ENCODE data around the gene SLC17A1.

The SLC17A1 gene

DNA sequence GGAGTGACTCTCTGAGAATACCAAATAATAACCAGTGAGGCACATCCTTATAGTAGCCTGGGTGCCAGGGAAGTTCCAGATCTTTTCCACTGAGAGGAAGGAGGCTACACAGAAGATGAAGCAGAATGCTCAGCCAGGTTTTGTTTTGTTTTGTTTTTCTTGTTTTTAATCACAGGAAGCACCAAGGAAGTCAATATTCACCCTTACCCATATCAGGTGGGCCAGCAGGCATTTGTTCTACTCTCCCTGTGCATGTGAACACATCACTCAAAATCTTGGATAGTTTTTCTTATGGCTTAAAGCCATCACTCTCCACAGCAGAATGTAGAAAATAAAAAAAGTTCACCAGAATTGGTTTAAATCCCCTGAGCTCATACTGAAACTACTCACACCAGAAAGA, 10.5 kb downstream of the SLC17A1 start:
- H3K27me3 ChIP-seq (ENCODE audit: control insufficient read depth, insufficient read depth, low read length) = no peaks in the 10 kb centered on the region
- no peak overlapping the region for H3K9ac ChIP-seq (ENCODE audit: low read length)
- no peaks in the 10 kb centered on the region for H3K4me1 ChIP-seq (ENCODE audit: control insufficient read depth, insufficient read depth, low read length)
- no peak overlapping the region for H3K4me3 ChIP-seq (ENCODE audit: low read length)
- no peaks in the 10 kb centered on the region for H3K36me3 ChIP-seq (ENCODE audit: control insufficient read depth, insufficient read depth, low read length)
- no peaks in the 10 kb centered on the region for H3K9me3 ChIP-seq (ENCODE audit: control insufficient read depth, low read length)

DNA sequence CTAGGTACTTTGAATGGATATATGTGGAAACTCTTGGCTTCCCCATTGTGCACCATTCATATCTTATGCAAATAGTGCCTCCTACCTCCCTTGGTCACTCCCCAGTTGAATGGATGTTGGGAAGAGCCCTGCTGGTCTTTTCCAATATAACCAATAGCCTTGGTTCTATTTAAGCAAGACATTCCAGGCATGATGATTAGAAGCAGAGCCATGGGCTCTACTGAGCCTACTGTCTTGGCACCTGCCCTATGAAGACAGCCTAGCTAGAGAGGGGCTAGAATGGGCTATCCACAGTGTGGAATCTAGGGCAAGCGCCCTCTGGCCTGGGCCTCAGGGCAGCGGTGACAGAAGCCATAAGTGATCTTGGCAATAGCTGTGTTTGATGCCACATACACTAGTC, 15.6 kb downstream of the SLC17A1 start:
- Histone ChIP-seq H3K9ac (ENCODE audit: low read length) (no peak overlapping the region), H3K27me3 (ENCODE audit: control insufficient read depth, insufficient read depth, low read length) (no peaks in the 10 kb centered on the region), H3K9me3 (ENCODE audit: control insufficient read depth, low read length) (no peaks in the 10 kb centered on the region), H3K4me3 (ENCODE audit: low read length) (no peak overlapping the region), H3K36me3 (ENCODE audit: control insufficient read depth, insufficient read depth, low read length) (no peaks in the 10 kb centered on the region), H3K4me1 (ENCODE audit: control insufficient read depth, insufficient read depth, low read length) (no peaks in the 10 kb centered on the region)

- H3K9me3 ChIP-seq (ENCODE audit: control insufficient read depth, low read length) = no peaks in the 10 kb centered on the region
- no peak overlapping the region for H3K4me3 ChIP-seq (ENCODE audit: low read length)
These were observed 16.7 kb downstream of the SLC17A1 start for GRCh38 chr6:25815194-25815593.

GRCh38 chr6:25804804-25805203, 27.0 kb downstream of the SLC17A1 start:
- H3K9me3 ChIP-seq (ENCODE audit: control insufficient read depth, low read length) = no peaks in the 10 kb centered on the region
- H3K27me3 ChIP-seq (ENCODE audit: control insufficient read depth, insufficient read depth, low read length) = no peaks in the 10 kb centered on the region
- no peak overlapping the region for H3K9ac ChIP-seq (ENCODE audit: low read length)
- H3K36me3 ChIP-seq (ENCODE audit: control insufficient read depth, insufficient read depth, low read length) = no peaks in the 10 kb centered on the region
- no peak overlapping the region for H3K4me3 ChIP-seq (ENCODE audit: low read length)
- no peaks in the 10 kb centered on the region for H3K4me1 ChIP-seq (ENCODE audit: control insufficient read depth, insufficient read depth, low read length)

More at GRCh38 chr6:25815194-25815593, 16.7 kb downstream of the SLC17A1 start:
- H3K4me1 ChIP-seq (ENCODE audit: control insufficient read depth, insufficient read depth, low read length) = no peaks in the 10 kb centered on the region
- H3K27me3 ChIP-seq (ENCODE audit: control insufficient read depth, insufficient read depth, low read length) = no peaks in the 10 kb centered on the region
- no peaks in the 10 kb centered on the region for H3K36me3 ChIP-seq (ENCODE audit: control insufficient read depth, insufficient read depth, low read length)
- H3K9ac ChIP-seq (ENCODE audit: low read length) = no peak overlapping the region

GRCh38 chr6:25801436-25801835, 30.4 kb downstream of the SLC17A1 start:
- Histone ChIP-seq H3K4me3 (ENCODE audit: low read length) (no peak overlapping the region), H3K36me3 (ENCODE audit: control insufficient read depth, insufficient read depth, low read length) (no peaks in the 10 kb centered on the region), H3K9ac (ENCODE audit: low read length) (no peak overlapping the region), H3K4me1 (ENCODE audit: control insufficient read depth, insufficient read depth, low read length) (no peaks in the 10 kb centered on the region), H3K27me3 (ENCODE audit: control insufficient read depth, insufficient read depth, low read length) (peaks cover 7% of the 10 kb centered on the region), H3K9me3 (ENCODE audit: control insufficient read depth, low read length) (no peaks in the 10 kb centered on the region)

GRCh38 chr6:25794784-25795183, 37.1 kb downstream of the SLC17A1 start:
- no peaks in the 10 kb centered on the region for H3K9me3 ChIP-seq (ENCODE audit: control insufficient read depth, low read length)
- H3K9ac ChIP-seq (ENCODE audit: low read length) = no peak overlapping the region
- H3K4me1 ChIP-seq (ENCODE audit: control insufficient read depth, insufficient read depth, low read length) = no peaks in the 10 kb centered on the region
- H3K27me3 ChIP-seq (ENCODE audit: control insufficient read depth, insufficient read depth, low read length) = peaks cover 7% of the 10 kb centered on the region
- H3K36me3 ChIP-seq (ENCODE audit: control insufficient read depth, insufficient read depth, low read length) = no peaks in the 10 kb centered on the region
- H3K4me3 ChIP-seq (ENCODE audit: low read length) = no peak overlapping the region

GRCh38 chr6:25793970-25794369, 37.9 kb downstream of the SLC17A1 start:
- Histone ChIP-seq H3K4me1 (ENCODE audit: control insufficient read depth, insufficient read depth, low read length) (no peaks in the 10 kb centered on the region), H3K9me3 (ENCODE audit: control insufficient read depth, low read length) (no peaks in the 10 kb centered on the region), H3K4me3 (ENCODE audit: low read length) (no peak overlapping the region), H3K27me3 (ENCODE audit: control insufficient read depth, insufficient read depth, low read length) (peaks cover 7% of the 10 kb centered on the region), H3K9ac (ENCODE audit: low read length) (no peak overlapping the region), H3K36me3 (ENCODE audit: control insufficient read depth, insufficient read depth, low read length) (no peaks in the 10 kb centered on the region)

DNA sequence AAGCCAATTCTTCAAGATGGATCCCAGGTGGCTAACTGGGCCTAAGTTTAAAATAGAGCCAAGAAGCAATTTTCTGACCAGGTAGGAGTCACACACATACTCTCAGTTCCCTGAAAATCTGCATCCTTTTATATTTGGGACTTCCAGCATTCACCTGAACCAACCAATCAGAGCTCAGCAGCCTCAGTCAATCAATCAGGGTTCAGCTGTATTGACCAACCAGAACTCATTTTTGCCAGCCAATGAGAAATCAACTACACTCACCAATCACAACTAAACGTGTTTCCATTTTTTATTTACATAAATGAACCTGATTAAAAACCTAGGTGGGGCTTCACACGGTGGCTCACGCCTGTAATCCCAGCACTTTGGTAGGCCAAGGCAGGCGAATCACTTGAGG, 39.8 kb downstream of the SLC17A1 start:
- H3K4me1 ChIP-seq (ENCODE audit: control insufficient read depth, insufficient read depth, low read length) = no peaks in the 10 kb centered on the region
- no peak overlapping the region for H3K4me3 ChIP-seq (ENCODE audit: low read length)
- no peak overlapping the region for H3K9ac ChIP-seq (ENCODE audit: low read length)
- no peaks in the 10 kb centered on the region for H3K9me3 ChIP-seq (ENCODE audit: control insufficient read depth, low read length)
- H3K27me3 ChIP-seq (ENCODE audit: control insufficient read depth, insufficient read depth, low read length) = no peaks in the 10 kb centered on the region
- no peaks in the 10 kb centered on the region for H3K36me3 ChIP-seq (ENCODE audit: control insufficient read depth, insufficient read depth, low read length)

GRCh38 chr6:25789475-25789874, 42.4 kb downstream of the SLC17A1 start:
- H3K9me3 ChIP-seq (ENCODE audit: control insufficient read depth, low read length) = no peaks in the 10 kb centered on the region
- no peak overlapping the region for H3K4me3 ChIP-seq (ENCODE audit: low read length)
- no peaks in the 10 kb centered on the region for H3K4me1 ChIP-seq (ENCODE audit: control insufficient read depth, insufficient read depth, low read length)
- H3K27me3 ChIP-seq (ENCODE audit: control insufficient read depth, insufficient read depth, low read length) = no peaks in the 10 kb centered on the region
- no peaks in the 10 kb centered on the region for H3K36me3 ChIP-seq (ENCODE audit: control insufficient read depth, insufficient read depth, low read length)
- H3K9ac ChIP-seq (ENCODE audit: low read length) = no peak overlapping the region

GRCh38 chr6:25788305-25788922, 43.4 kb downstream of the SLC17A1 start:
- no peaks in the 10 kb centered on the region for H3K9me3 ChIP-seq (ENCODE audit: control insufficient read depth, low read length)
- H3K36me3 ChIP-seq (ENCODE audit: control insufficient read depth, insufficient read depth, low read length) = no peaks in the 10 kb centered on the region

GRCh38 chr6:25787428-25787827, 44.4 kb downstream of the SLC17A1 start:
- Histone ChIP-seq H3K4me1 (ENCODE audit: control insufficient read depth, insufficient read depth, low read length) (no peaks in the 10 kb centered on the region), H3K4me3 (ENCODE audit: low read length) (no peak overlapping the region), H3K9ac (ENCODE audit: low read length) (no peak overlapping the region), H3K9me3 (ENCODE audit: control insufficient read depth, low read length) (no peaks in the 10 kb centered on the region), H3K36me3 (ENCODE audit: control insufficient read depth, insufficient read depth, low read length) (no peaks in the 10 kb centered on the region), H3K27me3 (ENCODE audit: control insufficient read depth, insufficient read depth, low read length) (no peaks in the 10 kb centered on the region)

More at GRCh38 chr6:25788305-25788922, 43.4 kb downstream of the SLC17A1 start:
- Histone ChIP-seq H3K4me3 (ENCODE audit: low read length) (no peak overlapping the region), H3K4me1 (ENCODE audit: control insufficient read depth, insufficient read depth, low read length) (no peaks in the 10 kb centered on the region), H3K27me3 (ENCODE audit: control insufficient read depth, insufficient read depth, low read length) (no peaks in the 10 kb centered on the region), H3K9ac (ENCODE audit: low read length) (no peak overlapping the region)

- no peaks in the 10 kb centered on the region for H3K27me3 ChIP-seq (ENCODE audit: control insufficient read depth, insufficient read depth, low read length)
- no peaks in the 10 kb centered on the region for H3K4me1 ChIP-seq (ENCODE audit: control insufficient read depth, insufficient read depth, low read length)
- H3K9ac ChIP-seq (ENCODE audit: low read length) = no peak overlapping the region
- H3K4me3 ChIP-seq (ENCODE audit: low read length) = no peak overlapping the region
- H3K36me3 ChIP-seq (ENCODE audit: control insufficient read depth, insufficient read depth, low read length) = no peaks in the 10 kb centered on the region
- H3K9me3 ChIP-seq (ENCODE audit: control insufficient read depth, low read length) = no peaks in the 10 kb centered on the region
These were observed 50.7 kb downstream of the SLC17A1 start for GRCh38 chr6:25781134-25781533.
